ENCODE measurements around the gene CFHR5.

- TF ChIP-seq CTCF (IDR thresholded peaks at IDR 0.05) (no peak), ZFX (IDR thresholded peaks at IDR 0.05; ENCODE audit: borderline replicate concordance) (no peak)
Observed at GRCh38 chr1:197021716-197022115, 44.4 kb downstream of the CFHR5 start.

Data from 22Rv1 (cell line).